IPS-NIHi7 (cell line): ENCODE measurements around the gene ST3GAL4.
"Not testable (repeated sequence)": the region's sequence is repeated elsewhere in the genome, so short reads cannot be mapped to it uniquely, and the experiment has no call there.

Experiments used
- DNase-seq: peaks from one replicate; pipeline ENCODE4 v3.0.0; 2012; ENCODE audit warnings: mixed read lengths; ENCODE audit errors: extremely low spot score

ST3GAL4 gene

DNA sequence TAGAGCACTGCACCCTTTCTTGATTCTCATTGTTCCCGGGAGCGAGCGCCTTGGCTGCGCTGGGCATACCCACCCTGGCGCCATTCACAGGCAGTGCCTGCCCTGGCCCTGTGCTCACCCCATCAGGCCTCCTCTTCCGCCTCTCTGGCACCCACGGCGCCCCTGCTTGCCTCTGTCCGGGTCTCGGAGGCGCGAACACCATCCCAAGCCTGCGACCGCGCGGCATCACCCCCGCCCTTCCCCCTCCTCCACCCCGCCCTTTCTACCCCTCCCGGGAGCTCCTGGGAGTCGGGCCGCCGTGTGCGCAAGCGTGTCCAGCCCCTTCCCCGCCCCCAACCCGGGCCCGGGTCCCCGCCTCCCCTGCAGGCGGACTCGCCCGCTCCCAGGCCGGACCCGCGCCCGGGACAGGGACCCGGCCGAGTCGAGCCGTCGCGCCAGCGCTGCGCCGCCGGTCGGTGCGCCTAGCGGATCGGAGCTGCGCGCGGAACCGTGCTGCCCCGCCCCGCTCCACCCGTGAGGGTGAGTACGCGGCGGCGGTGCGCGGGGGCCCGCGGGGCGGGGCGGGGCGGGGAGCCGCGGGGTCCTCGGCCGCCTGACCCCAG lies at the start of gene ST3GAL4:
Gene ST3GAL4, plus strand, starts transcription at position 363 of the 602 bp plus-strand sequence. CDS start 50,470 bp downstream, outside the sequence.
- DNase-seq: peak; percentile 99

- DNase-seq: no peak
Measured at GRCh38 chr11:126305699-126306098, 49.8 kb upstream of the ST3GAL4 start.

DNA sequence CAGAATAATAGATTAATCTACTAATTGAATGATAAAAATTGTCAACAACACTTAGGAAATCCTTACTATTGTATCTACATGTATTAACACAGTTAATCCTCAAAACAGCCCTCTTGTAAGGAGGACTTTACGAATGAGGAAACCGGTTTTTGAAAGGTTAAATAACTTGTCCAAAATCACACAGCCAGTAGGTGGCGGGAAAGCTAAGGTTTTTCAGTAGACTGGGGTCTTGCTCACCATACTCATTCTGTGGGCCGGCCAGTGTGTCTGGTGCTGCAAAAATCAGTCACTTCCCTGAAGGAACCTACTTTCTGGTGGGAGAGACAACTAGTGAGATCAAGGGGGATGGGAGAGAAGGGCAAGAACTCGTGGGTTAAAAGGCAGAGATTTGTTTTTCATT lies 47.8 kb upstream of the ST3GAL4 start:
- peak; percentile 62 for DNase-seq

GRCh38 chr11:126308271-126308671 lies 47.2 kb upstream of the ST3GAL4 start:
- no peak for DNase-seq

- not testable (repeated sequence) for DNase-seq
Measured at GRCh38 chr11:126308771-126309170, 46.7 kb upstream of the ST3GAL4 start.

DNA sequence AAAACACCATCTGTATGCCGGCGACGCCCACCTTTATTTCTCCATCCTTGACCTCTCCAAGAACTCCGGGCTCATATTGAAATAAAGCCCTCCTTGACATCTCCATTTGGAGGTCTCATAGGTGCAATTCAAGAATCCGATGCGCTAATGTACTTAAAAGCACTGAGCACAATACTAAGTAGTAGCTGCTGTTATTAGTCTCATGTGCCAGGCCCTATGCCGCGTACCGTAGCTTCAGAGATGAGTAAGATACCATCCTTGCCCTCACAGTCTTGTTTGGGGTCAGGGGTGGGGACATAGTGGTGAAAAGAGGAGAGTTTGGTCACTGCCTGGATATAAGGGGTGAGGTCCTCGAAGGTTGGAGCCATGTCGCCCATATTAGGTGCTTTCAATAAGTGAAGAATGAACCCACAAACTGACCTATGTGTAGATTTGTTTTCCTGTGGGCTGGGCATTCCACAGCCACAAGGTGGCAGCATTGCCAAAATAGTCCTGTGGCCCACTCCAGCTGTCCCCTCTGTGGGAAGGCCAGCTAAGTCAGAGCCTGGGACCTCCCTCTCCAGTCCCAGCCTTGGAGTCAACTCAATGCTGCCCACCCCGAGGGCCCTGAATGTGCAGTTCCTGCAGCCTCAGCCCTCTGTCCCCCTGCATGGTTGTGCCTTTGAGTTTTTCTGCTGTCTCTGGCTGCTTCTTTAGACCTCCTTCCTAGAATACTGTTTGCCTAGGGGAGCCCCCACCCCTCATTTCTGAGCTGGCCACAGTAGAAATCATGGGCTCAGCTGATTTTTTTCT lies 45.1 kb upstream of the ST3GAL4 start:
- peak; percentile 86 for DNase-seq

- no peak for DNase-seq
Measured at GRCh38 chr11:126310992-126311310, 44.5 kb upstream of the ST3GAL4 start.

DNA sequence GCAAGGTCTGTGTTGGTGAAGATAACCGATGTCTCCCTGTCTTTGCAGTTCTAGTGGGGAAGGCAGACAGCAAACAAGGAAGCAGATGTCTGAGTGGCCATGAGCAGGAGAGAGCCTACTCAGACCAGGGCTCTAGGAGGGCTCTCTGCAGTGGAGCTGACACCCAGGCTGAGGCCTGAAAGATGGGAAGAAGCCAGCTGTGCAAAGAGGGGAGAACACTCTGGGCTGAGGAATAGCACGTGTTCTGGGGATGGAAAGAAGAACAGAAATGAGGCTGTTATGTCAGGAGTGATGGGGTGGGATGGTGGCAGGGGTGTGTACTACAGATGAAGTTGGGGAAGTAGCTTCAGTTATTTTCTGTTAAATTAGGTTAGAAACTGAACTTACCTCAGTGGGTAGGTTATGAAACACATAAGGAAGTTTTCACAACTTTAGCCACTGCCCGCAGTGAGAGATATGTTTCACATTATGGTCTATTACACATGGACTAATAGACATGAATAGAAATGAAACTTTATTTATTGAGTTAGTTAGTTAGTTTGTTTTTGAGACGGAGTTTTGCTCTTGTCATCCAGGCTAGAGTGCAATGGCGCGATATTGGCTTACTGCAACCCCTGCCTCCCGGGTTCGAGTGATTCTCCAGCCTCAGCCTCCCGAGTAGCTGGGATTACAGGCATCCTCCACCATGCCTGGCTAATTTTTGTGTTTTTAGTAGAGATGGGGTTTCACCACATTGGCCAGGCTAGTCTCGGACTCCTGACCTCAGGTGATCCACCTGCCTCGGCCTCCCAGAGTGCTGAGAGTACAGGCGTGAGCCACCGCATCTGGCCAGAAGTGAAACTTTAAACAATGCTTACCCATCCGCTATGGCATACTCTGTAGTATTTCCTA lies 43.8 kb upstream of the ST3GAL4 start:
- DNase-seq: no peak

- no peak for DNase-seq
Measured at GRCh38 chr11:126312961-126313360, 42.5 kb upstream of the ST3GAL4 start.

GRCh38 chr11:126313826-126314225 lies 41.7 kb upstream of the ST3GAL4 start:
- no peak for DNase-seq

GRCh38 chr11:126317432-126317755 lies 38.1 kb upstream of the ST3GAL4 start:
- DNase-seq: no peak

- no peak for DNase-seq
Measured at GRCh38 chr11:126317756-126318573, 37.5 kb upstream of the ST3GAL4 start.

- DNase-seq: peak; percentile 5
Measured at GRCh38 chr11:126318574-126319373, 36.7 kb upstream of the ST3GAL4 start.

GRCh38 chr11:126319374-126319740 lies 36.1 kb upstream of the ST3GAL4 start:
- DNase-seq: peak; percentile 4

DNA sequence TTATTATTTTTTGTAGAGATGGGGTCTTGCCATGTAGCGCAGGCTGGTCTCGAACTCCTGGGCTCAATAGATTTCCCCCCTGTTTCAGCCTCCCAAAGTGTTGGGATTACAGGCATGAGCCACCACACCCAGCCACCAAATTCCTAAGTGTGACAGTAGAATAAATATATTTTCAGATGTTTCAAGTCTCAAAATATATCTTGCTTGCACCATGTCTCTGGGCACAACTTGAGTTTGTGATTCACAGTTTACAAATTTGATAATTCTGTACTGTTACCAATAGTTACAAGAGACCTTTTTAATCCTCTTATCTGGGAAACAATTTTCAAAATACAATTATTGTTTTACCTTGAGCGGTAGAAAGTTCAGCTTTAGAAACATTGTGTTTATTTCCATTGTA lies 32.5 kb upstream of the ST3GAL4 start:
- no peak for DNase-seq

GRCh38 chr11:126327281-126328000 lies 28.0 kb upstream of the ST3GAL4 start:
- DNase-seq: no peak

GRCh38 chr11:126328001-126328390 lies 27.5 kb upstream of the ST3GAL4 start:
- no peak for DNase-seq

DNA sequence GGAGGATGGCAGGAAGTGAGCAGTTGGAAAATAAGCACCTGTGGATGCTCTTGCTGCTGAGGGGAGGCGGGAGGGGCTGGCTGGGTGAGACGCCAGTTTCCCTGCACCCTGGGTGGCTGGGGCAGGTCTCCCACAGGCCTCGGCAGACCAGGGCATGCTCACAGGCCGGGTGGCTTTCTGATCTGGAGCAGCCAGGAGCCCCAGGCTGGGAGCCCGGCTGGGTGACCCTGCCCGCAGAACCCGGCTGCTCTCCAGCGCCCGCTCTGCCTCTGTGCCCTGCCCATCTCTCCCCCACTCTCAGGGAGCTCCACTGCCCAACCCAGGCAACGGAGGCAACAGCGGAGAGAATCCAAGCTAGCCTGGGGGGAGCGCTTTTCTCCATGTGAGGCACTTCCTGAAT lies 27.0 kb upstream of the ST3GAL4 start:
- DNase-seq: no peak

- no peak for DNase-seq
Measured at GRCh38 chr11:126328938-126329643, 26.4 kb upstream of the ST3GAL4 start.
